Fibroblast of villous mesenchyme (primary cell): ENCODE data around the gene PPTC7. TPM values are rescaled to one million over a fixed set of nuclear protein-coding genes. Genes with fewer than 3 reads are reported as not detected.
A peak's percentile ranks its signal among the peaks of the same experiment; 100 is the strongest.
"Not testable (repeated sequence)": the region's sequence is repeated elsewhere in the genome, so short reads cannot be mapped to it uniquely, and the experiment has no call there.

Experiments
- DNase-seq: peaks from one replicate; pipeline ENCODE4 v3.0.0-alpha.2; 2010; ENCODE audit warnings: low read depth
- H3K4me3 ChIP-seq: 2 replicates; pipeline ENCODE4 v1.5.1; 2011; ENCODE audit warnings: low read depth, mild to moderate bottlenecking, low read length
- total RNA-seq: library from RNA; depleted of rRNA; stranded (reverse); fragments of >200 nt; gene quantifications from 2 replicates; pipeline ENCODE4 v1.2.3, GENCODE V29; 2012
- TF ChIP-seq, protein P1 (sequence below): IDR thresholded peaks from 2 replicates; pipeline ENCODE4 v1.5.1; 2012; ENCODE audit warnings: low read depth, mild to moderate bottlenecking, low read length; ENCODE audit not compliant: insufficient read depth

Gene PPTC7
- total RNA-seq, 1 donor = 9.5 TPM

GRCh38 chr12:110575326-110575725, 7.8 kb downstream of the PPTC7 start:
- DNase-seq = peak; percentile 56
- TF ChIP-seq, protein P1, sequence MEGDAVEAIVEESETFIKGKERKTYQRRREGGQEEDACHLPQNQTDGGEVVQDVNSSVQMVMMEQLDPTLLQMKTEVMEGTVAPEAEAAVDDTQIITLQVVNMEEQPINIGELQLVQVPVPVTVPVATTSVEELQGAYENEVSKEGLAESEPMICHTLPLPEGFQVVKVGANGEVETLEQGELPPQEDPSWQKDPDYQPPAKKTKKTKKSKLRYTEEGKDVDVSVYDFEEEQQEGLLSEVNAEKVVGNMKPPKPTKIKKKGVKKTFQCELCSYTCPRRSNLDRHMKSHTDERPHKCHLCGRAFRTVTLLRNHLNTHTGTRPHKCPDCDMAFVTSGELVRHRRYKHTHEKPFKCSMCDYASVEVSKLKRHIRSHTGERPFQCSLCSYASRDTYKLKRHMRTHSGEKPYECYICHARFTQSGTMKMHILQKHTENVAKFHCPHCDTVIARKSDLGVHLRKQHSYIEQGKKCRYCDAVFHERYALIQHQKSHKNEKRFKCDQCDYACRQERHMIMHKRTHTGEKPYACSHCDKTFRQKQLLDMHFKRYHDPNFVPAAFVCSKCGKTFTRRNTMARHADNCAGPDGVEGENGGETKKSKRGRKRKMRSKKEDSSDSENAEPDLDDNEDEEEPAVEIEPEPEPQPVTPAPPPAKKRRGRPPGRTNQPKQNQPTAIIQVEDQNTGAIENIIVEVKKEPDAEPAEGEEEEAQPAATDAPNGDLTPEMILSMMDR = no peak
- no peak overlapping the region for H3K4me3 ChIP-seq

DNA sequence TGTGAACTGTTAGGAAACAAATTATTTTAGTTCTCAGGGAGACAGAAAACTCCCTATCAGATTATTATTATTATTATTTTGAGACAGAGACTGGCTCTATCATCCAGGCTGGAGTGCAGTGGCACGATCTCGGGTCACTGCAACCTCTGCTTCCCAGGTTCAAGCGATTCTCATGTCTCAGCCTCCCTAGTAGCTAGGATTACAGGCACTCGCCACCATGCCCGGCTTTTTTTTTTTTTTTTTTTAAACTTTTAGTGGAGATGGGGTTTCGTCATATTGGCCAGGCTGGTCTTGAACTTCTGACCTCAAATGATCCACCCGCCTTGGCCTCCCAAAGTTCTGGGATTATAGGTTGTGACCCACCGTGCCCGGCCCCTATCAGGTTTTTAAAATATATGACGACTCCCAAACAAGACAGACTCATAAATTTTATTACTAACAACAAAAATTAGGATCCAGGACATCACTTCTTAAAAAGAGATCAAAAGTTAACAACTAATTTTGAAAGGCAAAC, 8.3 kb downstream of the PPTC7 start:
- DNase-seq, H3K4me3 ChIP-seq: not testable (repeated sequence)

DNA sequence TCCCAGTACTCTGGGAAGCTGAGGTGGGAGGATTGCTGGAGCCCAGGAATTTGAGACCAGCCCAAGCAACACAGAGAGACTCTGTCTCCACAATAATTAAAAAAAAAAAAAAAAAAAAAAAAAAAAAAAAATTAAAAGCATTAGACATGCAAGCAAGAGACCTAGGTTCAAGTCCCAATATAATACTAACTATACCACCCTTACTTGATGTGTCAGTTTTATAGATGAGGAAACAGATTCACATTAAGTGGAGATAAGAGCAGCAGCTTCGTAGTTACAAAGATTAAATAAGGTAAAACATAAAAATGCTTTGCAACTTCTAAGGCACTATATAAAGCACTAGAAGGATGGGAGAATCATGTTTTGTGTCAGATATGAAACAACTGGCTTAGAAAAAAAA, 9.1 kb downstream of the PPTC7 start:
- TF ChIP-seq, protein P1 = no peak
- H3K4me3 ChIP-seq = no peak overlapping the region
- DNase-seq = no peak

GRCh38 chr12:110570798-110571197, 12.3 kb downstream of the PPTC7 start:
- H3K4me3 ChIP-seq, DNase-seq: not testable (repeated sequence)

DNA sequence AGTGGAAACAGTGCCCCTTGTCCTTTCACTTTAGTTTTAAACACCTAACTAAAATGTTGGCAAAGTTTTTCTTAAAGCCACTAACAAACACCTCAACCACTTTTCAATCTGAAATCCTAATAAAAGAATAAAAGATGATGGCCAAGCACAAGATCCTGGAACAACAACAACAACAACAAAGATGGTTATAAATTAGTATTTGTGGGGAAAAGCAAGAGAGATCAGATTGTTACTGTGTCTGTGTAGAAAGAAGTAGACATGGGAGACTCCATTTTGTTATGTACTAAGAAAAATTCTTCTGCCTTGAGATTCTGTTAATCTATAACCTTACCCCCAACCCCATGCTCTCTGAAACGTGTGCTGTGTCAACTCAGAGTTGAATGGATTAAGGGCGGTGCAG, 13.3 kb downstream of the PPTC7 start:
- DNase-seq, H3K4me3 ChIP-seq: not testable (repeated sequence)

DNA sequence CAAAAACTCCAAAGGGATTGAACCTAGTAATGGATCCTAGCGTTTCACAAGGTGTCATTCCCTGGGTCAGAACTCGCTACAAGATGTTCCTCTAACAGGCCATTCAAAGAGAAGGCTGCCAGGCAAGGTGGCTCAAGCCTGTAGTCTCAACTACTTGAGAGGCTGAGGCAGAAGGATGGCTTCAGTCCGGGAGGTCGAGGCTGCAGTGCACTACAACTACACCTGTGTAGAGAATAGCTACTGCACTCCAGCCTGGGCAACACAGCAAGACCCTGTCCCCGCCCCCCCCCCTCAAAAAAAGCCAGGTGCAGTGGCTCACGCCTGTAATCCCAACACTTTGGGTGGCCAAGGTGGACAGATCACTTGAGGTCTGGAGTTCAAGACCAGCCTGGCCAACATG, 14.4 kb downstream of the PPTC7 start:
- DNase-seq = no peak
- TF ChIP-seq, protein P1 = no peak
- no peak overlapping the region for H3K4me3 ChIP-seq

DNA sequence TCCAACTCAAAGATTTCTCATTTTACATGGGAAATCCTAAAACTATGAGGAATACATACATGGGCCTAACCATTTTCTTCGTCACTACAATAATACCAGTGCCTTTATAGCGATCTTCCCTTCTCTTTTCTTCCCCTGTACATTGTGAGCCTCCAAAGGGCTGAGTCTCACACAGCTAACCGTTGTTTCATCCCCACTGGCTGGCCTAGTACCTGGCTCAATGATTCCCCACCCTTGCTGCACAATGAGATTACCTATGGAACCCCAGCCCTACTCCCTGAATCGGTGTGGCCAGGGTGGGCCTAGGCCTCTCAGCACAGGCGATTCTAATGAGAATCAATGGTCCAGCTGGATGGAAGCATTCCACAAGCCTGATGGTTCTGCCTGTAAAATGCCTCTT, 16.1 kb downstream of the PPTC7 start:
- no peak overlapping the region for H3K4me3 ChIP-seq
- DNase-seq = no peak
- TF ChIP-seq, protein P1 = no peak

GRCh38 chr12:110565894-110566871, 16.9 kb downstream of the PPTC7 start:
- DNase-seq = no peak
- H3K4me3 ChIP-seq = no peak overlapping the region
- TF ChIP-seq, protein P1 = no peak
